Activated CD4-positive, alpha-beta T cell treated with anti-CD3 and anti-CD28 coated beads, Interleukin-2, Interleukin-4, amounts not matched to agents 100 ng/mL and 50 ng/mL, durations not matched to agents 16 hours and 8 hours (primary cell): ENCODE data around the gene TNFRSF8.

Experiments used
- DNase-seq: peaks from one replicate; pipeline ENCODE4 v3.0.0-alpha.2; 2020; ENCODE audit warnings: low spot score

The TNFRSF8 gene

GRCh38 chr1:12114340-12114683, 51.2 kb downstream of the TNFRSF8 start:
- no peak for DNase-seq

- DNase-seq = no peak
Observed at GRCh38 chr1:12114916-12115315, 51.8 kb downstream of the TNFRSF8 start.

- DNase-seq = no peak
Observed at GRCh38 chr1:12121212-12122003, 58.3 kb downstream of the TNFRSF8 start.

- DNase-seq = no peak
Observed at GRCh38 chr1:12123172-12123571, 60.1 kb downstream of the TNFRSF8 start.

- peak; percentile 76 for DNase-seq
Observed at GRCh38 chr1:12124693-12125421, 61.8 kb downstream of the TNFRSF8 start.

- no peak for DNase-seq
Observed at GRCh38 chr1:12125422-12126355, 62.6 kb downstream of the TNFRSF8 start.

GRCh38 chr1:12126781-12127180, 63.7 kb downstream of the TNFRSF8 start:
- DNase-seq = no peak

GRCh38 chr1:12127206-12127810, 64.2 kb downstream of the TNFRSF8 start:
- DNase-seq = no peak

- no peak for DNase-seq
Observed at GRCh38 chr1:12128120-12128519, 65.0 kb downstream of the TNFRSF8 start.

- DNase-seq = no peak
Observed at GRCh38 chr1:12129624-12130023, 66.5 kb downstream of the TNFRSF8 start.

- no peak for DNase-seq
Observed at GRCh38 chr1:12130466-12131130, 67.5 kb downstream of the TNFRSF8 start.

- DNase-seq = no peak
Observed at GRCh38 chr1:12132078-12132477, 69.0 kb downstream of the TNFRSF8 start.

GRCh38 chr1:12134716-12135115, 71.6 kb downstream of the TNFRSF8 start:
- DNase-seq = no peak

- DNase-seq = no peak
Observed at GRCh38 chr1:12135612-12136011, 72.5 kb downstream of the TNFRSF8 start.

GRCh38 chr1:12136916-12137610, 74.0 kb downstream of the TNFRSF8 start:
- DNase-seq = no peak

- DNase-seq = no peak
Observed at GRCh38 chr1:12138196-12139168, 75.4 kb downstream of the TNFRSF8 start.

- no peak for DNase-seq
Observed at GRCh38 chr1:12140016-12140415, 76.9 kb downstream of the TNFRSF8 start.

- no peak for DNase-seq
Observed at GRCh38 chr1:12140515-12141162, 77.5 kb downstream of the TNFRSF8 start.
